Measurements from ENCODE around the gene SURF6. TPM values are rescaled to one million over a fixed set of nuclear protein-coding genes. Genes with fewer than 3 reads are reported as not detected.

Gene SURF6
- total RNA-seq, 1 experiment from 2014 or later, result 32.4 TPM

DNA sequence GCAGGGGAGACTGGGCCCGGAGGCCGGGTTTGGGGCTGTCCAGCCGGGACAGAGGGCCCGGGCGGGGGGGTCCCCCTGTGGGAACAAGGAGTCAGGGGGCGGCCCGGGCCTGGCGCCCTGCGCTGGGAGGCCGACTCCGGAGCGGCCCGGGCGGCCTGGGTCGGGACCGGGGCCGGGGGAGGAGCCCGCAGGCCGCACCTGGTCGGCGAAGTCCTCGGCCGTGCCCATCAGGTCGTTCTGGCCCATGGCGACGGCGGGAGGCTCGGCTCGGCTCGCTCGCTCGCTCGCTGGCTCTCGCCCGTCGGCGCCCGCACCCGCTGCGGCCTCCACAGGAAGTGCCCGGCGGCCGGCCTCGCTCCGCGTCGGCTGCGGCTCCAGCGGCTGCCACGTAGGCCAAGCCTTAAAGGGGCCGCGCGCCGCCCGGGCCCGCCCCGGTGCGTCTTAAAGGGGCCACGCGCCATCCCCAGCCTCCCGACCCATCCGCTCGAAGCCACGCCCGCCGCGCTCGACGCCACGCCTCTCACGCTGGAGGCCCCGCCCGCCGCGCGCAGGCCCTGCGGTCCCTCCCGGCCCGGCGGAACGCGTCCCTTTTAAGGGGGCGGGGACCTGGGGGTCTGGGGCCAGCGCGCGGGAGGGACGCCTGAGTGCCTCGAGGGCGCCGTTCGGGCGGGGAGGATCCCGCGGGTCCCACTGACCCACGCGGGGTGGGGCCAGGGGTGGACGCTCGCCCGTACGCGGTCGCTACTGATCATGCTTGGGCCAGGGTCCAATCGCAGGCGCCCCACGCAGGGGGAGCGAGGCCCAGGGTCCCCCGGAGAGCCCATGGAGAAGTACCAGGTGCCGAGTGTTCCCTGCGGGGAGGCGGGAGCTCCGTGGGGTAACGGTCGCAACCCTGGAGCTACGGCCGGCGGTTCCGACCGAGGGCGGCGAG, 40.0 kb upstream of the SURF6 start, which contains the start of the genes STKLD1 and SURF4:
Gene STKLD1 (plus strand): TSS at position 643 of the 931 bp plus-strand sequence. CDS start 108 bp downstream, at position 751.
Gene SURF4 (minus strand): TSS at position 337 of the 931 bp plus-strand sequence. CDS start 91 bp downstream, at position 246.
- TF ChIP-seq, protein P1, sequence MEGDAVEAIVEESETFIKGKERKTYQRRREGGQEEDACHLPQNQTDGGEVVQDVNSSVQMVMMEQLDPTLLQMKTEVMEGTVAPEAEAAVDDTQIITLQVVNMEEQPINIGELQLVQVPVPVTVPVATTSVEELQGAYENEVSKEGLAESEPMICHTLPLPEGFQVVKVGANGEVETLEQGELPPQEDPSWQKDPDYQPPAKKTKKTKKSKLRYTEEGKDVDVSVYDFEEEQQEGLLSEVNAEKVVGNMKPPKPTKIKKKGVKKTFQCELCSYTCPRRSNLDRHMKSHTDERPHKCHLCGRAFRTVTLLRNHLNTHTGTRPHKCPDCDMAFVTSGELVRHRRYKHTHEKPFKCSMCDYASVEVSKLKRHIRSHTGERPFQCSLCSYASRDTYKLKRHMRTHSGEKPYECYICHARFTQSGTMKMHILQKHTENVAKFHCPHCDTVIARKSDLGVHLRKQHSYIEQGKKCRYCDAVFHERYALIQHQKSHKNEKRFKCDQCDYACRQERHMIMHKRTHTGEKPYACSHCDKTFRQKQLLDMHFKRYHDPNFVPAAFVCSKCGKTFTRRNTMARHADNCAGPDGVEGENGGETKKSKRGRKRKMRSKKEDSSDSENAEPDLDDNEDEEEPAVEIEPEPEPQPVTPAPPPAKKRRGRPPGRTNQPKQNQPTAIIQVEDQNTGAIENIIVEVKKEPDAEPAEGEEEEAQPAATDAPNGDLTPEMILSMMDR (IDR thresholded peaks at IDR 0.05; ENCODE audit: insufficient read depth in 1 of 2, low read depth in 1 of 2, low read length in 1 of 2, severe bottlenecking in 1 of 2, unreplicated experiment in 1 of 2), result no peak
- ChIA-PET POLR2A (interaction anchor here (0.8 to 1.3 kb wide), 3 partner anchors 13 to 83 kb away, joined by 3 to 5 read pairs (median 5); partner anchors contain the start of genes CACFD1, MED22 and RPL7A), CTCF (interaction anchor here (0.6 to 0.9 kb wide), 2 partner anchors 19 to 84 kb away, joined by 3 to 4 read pairs; partner anchors contain the start of gene CACFD1)
- Mint-ChIP-seq H3K36me3 (ENCODE audit: insufficient read depth, unreplicated experiment) (peaks cover 47% of the 10 kb centered on the region), H3K4me1 (ENCODE audit: low read depth, unreplicated experiment) (peaks cover 8% of the 10 kb centered on the region), H3K27ac (ENCODE audit: unreplicated experiment) (peak within 1 kb of the TSS; percentile 96), H3K27me3 (ENCODE audit: insufficient read depth, unreplicated experiment) (no peaks in the 10 kb centered on the region), H3K4me3 (ENCODE audit: unreplicated experiment) (peak within 1 kb of the TSS; percentile 89), H3K9me3 (ENCODE audit: unreplicated experiment) (no peaks in the 10 kb centered on the region)
- H3K27me3 ChIP-seq (replicated peaks; ENCODE audit: control insufficient read depth, insufficient read depth, low read length), result no peaks in the 10 kb centered on the region
- intact Hi-C loops (cut with micrococcal nuclease; ENCODE audit: unreplicated experiment), result loop anchor here (2.0 kb wide), 1 partner anchor 19 kb away; the partner anchor contains the start of genes SURF1 and SURF2
- H3K9me3 ChIP-seq, result no peaks in the 10 kb centered on the region
- no TSS peak for BruUV-seq (replicated peaks)
- peak; percentile 95 to 98 for DNase-seq
- peaks cover 6% of the 10 kb centered on the region; the same call in 1 of the 2 replicates for H3K4me1 ChIP-seq
- H3K4me3 ChIP-seq (ENCODE audit: low read depth, low read length), result peak within 1 kb of the TSS; percentile 84
- peaks cover 3% of the 10 kb centered on the region; the same call in 1 of the 2 replicates for H3K36me3 ChIP-seq (ENCODE audit: control insufficient read depth, insufficient read depth, low read length)

DNA sequence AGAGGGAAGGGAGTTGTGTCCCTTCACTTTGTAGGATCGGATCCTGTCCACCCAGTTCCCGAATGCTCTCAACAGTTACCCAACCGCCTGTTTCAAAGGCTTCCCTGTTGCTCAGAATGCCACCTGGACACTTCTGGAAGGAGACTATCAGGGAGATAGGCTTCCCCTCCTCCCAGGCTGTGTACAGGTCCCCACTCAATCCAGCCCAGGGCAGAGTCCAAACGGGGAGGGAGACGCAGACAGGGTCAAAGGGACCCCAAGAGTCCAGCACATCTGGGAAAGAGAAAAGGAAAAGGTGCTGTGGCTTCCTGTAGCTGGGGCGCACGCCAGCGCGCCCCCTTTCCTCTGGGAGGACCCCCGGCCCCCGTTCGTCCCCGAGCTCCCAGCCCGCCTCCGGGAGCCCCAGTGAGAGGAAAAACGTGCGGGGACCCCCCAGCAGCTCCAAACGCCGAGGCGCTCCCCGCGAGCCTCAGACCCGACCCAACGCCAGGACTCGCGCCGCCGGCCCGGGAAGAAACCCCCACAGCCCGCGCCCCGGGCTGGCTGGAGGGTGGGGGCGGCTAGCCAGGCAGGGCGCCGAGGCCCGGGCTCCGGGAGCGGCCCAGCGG, 39.2 kb upstream of the SURF6 start:
- CTCF ChIA-PET, result interaction anchor here (0.9 kb wide), 1 partner anchor 84 kb away, joined by 4 read pairs; the partner anchor contains the start of gene CACFD1
- peak; percentile 76 to 88 for DNase-seq

More for the DNA sequence above, 39.2 kb upstream of the SURF6 start:
- TF ChIP-seq, protein P1 (IDR thresholded peaks at IDR 0.05; ENCODE audit: insufficient read depth in 1 of 2, low read depth in 1 of 2, low read length in 1 of 2, severe bottlenecking in 1 of 2, unreplicated experiment in 1 of 2), result peak in 1 of 2 experiments; percentile 20
- Histone ChIP-seq H3K4me3 (ENCODE audit: low read depth, low read length) (peak overlapping the region; percentile 58), H3K4me1 (peaks cover 6% of the 10 kb centered on the region; the same call in 1 of the 2 replicates), H3K27me3 (replicated peaks; ENCODE audit: control insufficient read depth, insufficient read depth, low read length) (no peaks in the 10 kb centered on the region), H3K36me3 (ENCODE audit: control insufficient read depth, insufficient read depth, low read length) (peaks cover 3% of the 10 kb centered on the region; the same call in 1 of the 2 replicates), H3K9me3 (no peaks in the 10 kb centered on the region)
- H3K9me3 Mint-ChIP-seq (ENCODE audit: unreplicated experiment), result no peaks in the 10 kb centered on the region
- H3K27ac Mint-ChIP-seq (ENCODE audit: unreplicated experiment), result peak overlapping the region; percentile 96
- H3K4me1 Mint-ChIP-seq (ENCODE audit: low read depth, unreplicated experiment), result peaks cover 15% of the 10 kb centered on the region
- BruUV-seq (replicated peaks), result no TSS peak
- no peaks in the 10 kb centered on the region for H3K27me3 Mint-ChIP-seq (ENCODE audit: insufficient read depth, unreplicated experiment)
- peak overlapping the region; percentile 89 for H3K4me3 Mint-ChIP-seq (ENCODE audit: unreplicated experiment)
- intact Hi-C loops (cut with micrococcal nuclease; ENCODE audit: unreplicated experiment), result no loop called here
- POLR2A ChIA-PET, result interaction anchor here (0.9 to 1.3 kb wide), 2 partner anchors 27 to 84 kb away, joined by 3 to 5 read pairs; partner anchors contain the start of genes CACFD1, MED22 and RPL7A
- H3K36me3 Mint-ChIP-seq (ENCODE audit: insufficient read depth, unreplicated experiment), result peaks cover 55% of the 10 kb centered on the region
